GM21367 (cell line): ENCODE results near the gene RERE.
"Not testable (repeated sequence)": the region's sequence is repeated elsewhere in the genome, so short reads cannot be mapped to it uniquely, and the experiment has no call there.

Experiments
- ATAC-seq: cut with Tn5 transposase; IDR thresholded peaks from one replicate; pipeline ENCODE4 v1.9.1; 2021; ENCODE audit not compliant: unreplicated experiment

RERE gene

DNA sequence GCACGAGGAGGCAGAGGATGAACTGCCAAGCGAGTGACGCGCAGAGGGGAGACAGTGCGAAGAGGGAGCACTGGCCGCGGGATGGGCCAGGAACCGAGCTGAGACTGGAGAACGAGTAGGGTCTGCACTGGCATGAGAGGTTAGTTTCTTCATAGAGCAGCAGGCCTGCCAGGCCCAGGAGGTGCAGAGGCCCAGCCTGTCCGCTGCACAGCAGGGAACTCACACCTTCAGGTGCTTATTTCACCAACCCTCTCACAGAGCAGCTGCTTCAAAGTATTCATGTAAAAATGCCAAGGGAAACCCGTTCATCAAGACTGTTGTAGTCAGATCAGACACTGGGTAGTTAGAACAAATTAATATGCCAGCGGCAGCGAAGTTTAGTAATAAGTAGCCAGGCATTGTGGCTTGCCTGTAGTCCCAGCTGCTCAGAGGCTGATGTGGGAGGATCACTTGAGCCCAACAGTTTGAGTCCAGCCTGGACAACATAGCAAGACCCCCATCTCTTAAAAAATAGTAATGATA, 355.0 kb downstream of the RERE start:
- no peak for ATAC-seq

- no peak for ATAC-seq
These were observed 355.9 kb downstream of the RERE start for GRCh38 chr1:8461351-8462110.

GRCh38 chr1:8460784-8461183, 356.7 kb downstream of the RERE start:
- ATAC-seq = no peak

DNA sequence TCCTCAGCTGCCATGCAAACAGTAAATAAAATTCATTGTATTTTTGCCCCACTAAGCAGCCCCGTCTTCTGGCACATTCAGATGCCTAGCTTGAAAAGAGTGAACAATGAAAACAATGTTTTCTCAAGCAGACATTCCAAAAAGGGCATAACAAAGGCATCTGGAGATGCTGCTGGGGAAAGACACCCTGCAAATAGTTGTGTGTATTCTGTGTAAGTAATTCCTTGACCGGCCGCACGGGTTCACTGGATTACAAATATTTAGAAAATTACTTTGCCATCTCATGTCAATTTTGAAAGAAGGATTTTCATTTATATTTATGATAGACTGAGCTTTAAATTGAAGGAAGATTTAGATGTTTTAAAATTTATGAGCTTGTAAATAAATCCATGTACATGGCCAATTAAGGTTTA, 357.3 kb downstream of the RERE start:
- no peak for ATAC-seq

GRCh38 chr1:8458607-8459006, 358.8 kb downstream of the RERE start:
- ATAC-seq = no peak

DNA sequence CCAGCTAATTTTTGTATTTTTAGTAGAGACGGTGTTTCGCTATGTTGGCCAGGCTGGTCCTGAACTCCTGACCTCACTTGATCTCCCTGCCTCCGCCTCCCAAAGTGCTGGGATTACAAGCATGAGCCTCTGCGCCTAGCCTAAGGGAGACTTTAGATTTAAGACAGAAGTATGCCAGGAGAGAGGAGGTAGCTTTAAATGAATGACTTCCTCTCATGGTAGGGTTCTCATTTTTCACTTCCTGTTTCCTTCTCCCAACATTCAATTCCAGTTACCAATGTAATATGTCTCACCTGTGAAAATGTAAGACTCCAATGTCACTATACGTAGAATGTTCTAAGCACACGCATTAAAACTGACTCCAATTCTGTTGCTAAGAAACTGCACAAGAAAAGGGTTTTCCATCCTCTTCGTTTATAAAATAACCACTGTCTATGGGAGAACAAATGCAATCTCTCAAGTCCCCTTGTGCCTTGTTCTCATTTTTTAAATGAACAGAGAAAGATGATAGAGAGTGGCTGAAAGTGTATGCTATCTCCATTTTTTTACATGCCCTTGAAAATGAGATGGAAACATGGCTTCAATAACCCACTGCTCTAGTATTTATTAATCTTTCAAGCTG, 359.6 kb downstream of the RERE start:
- ATAC-seq = no peak

- no peak for ATAC-seq
These were observed 360.4 kb downstream of the RERE start for GRCh38 chr1:8456991-8457390.

DNA sequence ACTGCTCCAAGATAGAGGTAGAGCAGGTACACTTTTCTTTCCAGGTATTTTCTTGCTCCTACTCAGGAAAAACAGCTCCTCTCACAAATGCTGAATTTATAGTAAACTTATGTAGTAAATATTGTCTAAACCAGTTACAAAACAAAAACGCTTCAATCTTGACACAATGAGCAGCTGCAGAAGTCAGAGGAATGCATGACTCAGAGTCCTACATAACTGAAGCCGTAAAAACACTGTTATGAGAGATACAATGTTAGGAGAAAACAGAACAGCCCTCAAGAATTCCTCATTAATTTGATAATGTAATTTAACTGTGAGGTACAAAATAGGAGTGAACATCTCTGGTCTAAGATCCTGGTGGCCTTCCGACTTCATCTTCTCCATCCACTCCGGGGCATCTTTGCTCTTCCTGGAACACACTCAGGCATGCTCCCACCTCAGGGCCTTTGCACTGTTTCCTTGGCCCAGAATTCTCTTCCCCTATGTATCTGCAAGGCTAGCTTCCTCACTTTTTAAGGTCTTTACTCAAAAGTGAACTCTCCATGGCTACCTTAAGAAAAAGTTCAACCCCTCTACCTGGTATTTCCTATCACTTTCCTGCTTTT, 361.0 kb downstream of the RERE start:
- no peak for ATAC-seq

GRCh38 chr1:8455700-8456307, 361.6 kb downstream of the RERE start:
- ATAC-seq = no peak

- ATAC-seq = no peak
These were observed 367.1 kb downstream of the RERE start for GRCh38 chr1:8450312-8450711.

DNA sequence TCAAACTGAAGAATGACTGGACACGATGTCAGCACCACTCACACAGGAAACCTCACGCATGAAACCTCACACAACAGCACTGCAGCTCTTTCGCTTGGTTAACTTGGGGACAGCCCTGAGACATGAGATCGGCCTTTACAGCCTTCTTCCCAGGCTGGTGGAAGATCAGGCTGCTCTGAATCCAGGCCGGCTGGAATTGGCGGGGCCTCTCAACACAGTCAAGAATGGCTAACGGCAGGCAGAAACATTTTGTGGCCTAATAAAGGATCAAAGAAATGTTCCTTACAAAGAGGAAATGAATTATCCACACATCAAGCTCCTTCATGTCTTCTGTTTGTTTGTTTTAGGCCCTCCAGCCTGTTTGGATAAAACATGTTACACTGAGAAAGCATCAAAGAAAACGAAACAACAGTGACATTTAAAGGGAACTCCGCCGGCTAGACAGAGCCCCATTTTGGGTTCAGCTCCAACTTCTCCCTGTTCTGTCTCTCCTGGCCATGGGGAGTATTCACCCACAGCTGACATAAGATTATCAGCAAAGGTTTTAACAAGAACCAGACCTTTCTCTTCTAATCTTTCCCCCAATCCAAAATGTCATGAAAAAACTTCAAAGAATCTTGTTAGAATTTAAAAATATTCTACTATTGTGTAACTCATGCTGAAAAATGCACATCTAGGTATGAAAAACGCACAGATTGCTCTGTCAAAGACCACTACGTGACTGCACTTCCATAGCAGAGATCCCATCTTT, 368.4 kb downstream of the RERE start:
- ATAC-seq = no peak

DNA sequence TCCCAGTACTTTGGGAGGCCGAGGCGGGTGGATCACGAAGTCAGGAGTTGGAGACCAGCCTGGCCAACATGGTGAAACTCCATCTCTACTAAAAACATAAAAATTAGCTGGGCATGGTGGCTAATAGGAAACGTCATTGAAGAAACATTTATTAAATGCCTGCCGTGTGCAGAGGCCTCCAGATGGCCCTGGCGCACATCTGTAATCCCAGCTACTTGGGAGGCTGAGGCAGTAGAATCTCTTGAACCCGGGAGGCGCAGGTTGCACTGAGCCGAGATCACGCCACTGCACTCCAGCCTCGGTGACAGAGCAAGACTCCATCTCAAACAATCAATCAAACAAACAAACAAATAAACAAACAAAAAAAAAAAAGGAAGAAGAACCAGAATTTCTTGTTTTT, 368.9 kb downstream of the RERE start:
- not testable (repeated sequence) for ATAC-seq

GRCh38 chr1:8447616-8448150, 369.8 kb downstream of the RERE start:
- ATAC-seq = no peak

DNA sequence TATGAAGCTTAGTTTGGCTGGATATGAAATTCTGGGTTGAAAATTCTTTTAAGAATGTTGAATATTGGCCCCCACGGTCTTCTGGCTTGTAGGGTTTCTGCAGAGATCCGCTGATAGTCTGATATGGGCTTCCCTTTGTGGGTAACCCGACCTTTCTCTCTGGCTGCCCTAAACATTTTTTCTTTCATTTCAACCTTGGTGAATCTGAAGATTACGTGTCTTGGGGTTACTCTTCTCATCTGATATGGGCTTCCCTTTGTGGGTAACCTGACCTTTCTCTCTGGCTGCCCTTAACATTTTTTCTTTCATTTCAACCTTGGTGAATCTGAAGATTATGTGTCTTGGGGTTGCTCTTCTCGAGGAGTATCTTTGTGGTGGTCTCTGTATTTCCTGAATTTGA, 371.3 kb downstream of the RERE start:
- ATAC-seq = not testable (repeated sequence)

- ATAC-seq = no peak
These were observed 373.8 kb downstream of the RERE start for GRCh38 chr1:8443558-8444194.

DNA sequence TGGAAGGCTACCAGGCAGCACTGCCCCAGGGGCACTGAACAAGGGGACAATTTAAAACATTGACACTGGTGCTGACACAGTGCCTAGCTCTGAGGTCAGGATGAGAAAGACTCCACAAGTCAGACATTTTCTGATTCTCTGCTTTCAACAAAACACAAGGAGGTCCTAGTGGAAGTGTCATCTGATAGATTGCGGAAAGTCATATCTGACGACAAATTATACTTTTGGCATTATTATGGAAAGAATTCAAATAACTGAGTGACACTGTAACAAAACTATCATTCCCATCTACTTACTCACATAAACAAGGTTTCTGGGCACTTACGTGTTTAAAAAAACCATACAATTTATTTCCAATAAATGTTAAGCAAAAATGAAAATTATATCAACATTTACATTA, 376.0 kb downstream of the RERE start:
- ATAC-seq = no peak

DNA sequence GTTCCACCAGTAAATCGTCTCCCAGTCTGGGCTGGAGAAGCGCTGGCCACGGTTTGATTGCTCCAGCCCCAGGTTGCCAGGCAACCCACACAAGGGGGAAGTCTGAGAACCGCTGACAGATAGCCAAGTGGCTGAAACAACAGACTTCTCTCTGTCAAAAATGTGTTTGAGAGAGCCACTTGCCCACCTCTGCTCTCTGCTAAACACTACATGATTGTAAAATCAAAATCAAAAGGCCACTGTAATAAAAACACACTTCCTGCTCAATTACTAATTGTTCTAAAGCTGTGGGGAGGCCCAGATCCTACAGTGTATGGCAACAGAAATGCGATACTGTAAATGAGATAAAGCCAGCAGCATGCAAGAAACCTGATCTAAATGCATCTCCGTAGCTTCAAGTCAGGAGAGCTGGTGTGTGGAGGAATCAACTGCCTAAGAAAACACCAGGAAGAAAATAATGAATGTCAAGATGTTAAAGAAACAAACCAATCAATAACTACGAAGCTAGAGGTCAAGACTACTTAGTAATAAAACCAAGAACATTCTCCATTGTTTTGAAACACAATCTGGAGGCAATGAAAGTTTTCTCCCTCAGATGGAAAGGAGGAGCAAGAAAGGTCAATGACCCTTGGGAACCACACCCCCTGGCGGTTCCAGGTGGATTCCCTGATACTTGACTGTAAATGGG, 378.3 kb downstream of the RERE start:
- ATAC-seq = no peak

- no peak for ATAC-seq
These were observed 379.0 kb downstream of the RERE start for GRCh38 chr1:8438489-8438888.

GRCh38 chr1:8437347-8437746, 380.1 kb downstream of the RERE start:
- no peak for ATAC-seq
